A673 (cell line): ENCODE data around the gene SPIN1. TPM values are rescaled to one million over a fixed set of nuclear protein-coding genes. Genes with fewer than 3 reads are reported as not detected.

Experiments used
- BruUV-seq: library from RNA; stranded (reverse); fragments of 400-500 nt; replicated peaks from 2 replicates; lab custom pipeline; 2021; lab: Mats Ljungman, UMichigan
- CTCF ChIA-PET: fragments of 300-600 bp; sonication (Branson Sonifier 250); formaldehyde crosslinking; loops from one replicate; lab custom pipeline; 2022; ENCODE audit warnings: antibody characterized with exemption; lab: Charles Lee
- POLR2A ChIA-PET: fragments of 300-600 bp; sonication (Branson Sonifier 250); formaldehyde crosslinking; loops from one replicate; lab custom pipeline; 2022; ENCODE audit warnings: antibody characterized with exemption; ENCODE audit not compliant: low non-redundant PET; lab: Charles Lee
- DNase-seq: peaks from one replicate; pipeline ENCODE4 v3.0.0-alpha.2; 2015; ENCODE audit warnings: low spot score
- H3K27ac ChIP-seq: fragments of 200-600 bp; sonication (generic); 2 replicates; pipeline ENCODE4 v1.5.1; 2016; ENCODE audit warnings: mixed run types, low read depth, mild to moderate bottlenecking, mixed read lengths, antibody characterized with exemption, low read length; ENCODE audit not compliant: poor library complexity, severe bottlenecking
- H3K27me3 ChIP-seq: fragments of 200-600 bp; sonication (generic); replicated peaks from 2 replicates; pipeline ENCODE4 v1.6.1; 2017; ENCODE audit warnings: mixed run types, low read depth, mild to moderate bottlenecking, mixed read lengths, antibody characterized with exemption, low read length; ENCODE audit not compliant: insufficient read depth, poor library complexity
- H3K36me3 ChIP-seq: fragments of 200-600 bp; sonication (generic); 2 replicates; pipeline ENCODE4 v1.6.1; 2016; ENCODE audit warnings: mixed run types, mild to moderate bottlenecking, mixed read lengths, antibody characterized with exemption, low read length; ENCODE audit not compliant: insufficient read depth, poor library complexity, severe bottlenecking
- H3K4me1 ChIP-seq: fragments of 200-600 bp; sonication (generic); 2 replicates; pipeline ENCODE4 v1.6.1; 2017; ENCODE audit warnings: mixed run types, mild to moderate bottlenecking, mixed read lengths, antibody characterized with exemption, low read length; ENCODE audit not compliant: insufficient read depth, poor library complexity, severe bottlenecking
- H3K4me3 ChIP-seq: fragments of 200-600 bp; sonication (generic); 2 replicates; pipeline ENCODE4 v1.5.1; 2016; ENCODE audit warnings: low read depth, mixed run types, mild to moderate bottlenecking, mixed read lengths, low read length; ENCODE audit not compliant: poor library complexity, severe bottlenecking
- H3K9me3 ChIP-seq: fragments of 200-600 bp; sonication (generic); 2 replicates; pipeline ENCODE4 v1.6.1; 2016; ENCODE audit warnings: mixed run types, low read depth, mild to moderate bottlenecking, mixed read lengths, antibody characterized with exemption, low read length; ENCODE audit not compliant: poor library complexity, severe bottlenecking
- CTCF ChIP-seq: fragments of 300-800, 200-600 bp; sonication (generic); conservative IDR thresholded peaks from 2 replicates; pipeline ENCODE4 v1.5.1; 2017; ENCODE audit warnings: low read depth, mild to moderate bottlenecking, antibody characterized with exemption, low read length, moderate library complexity, mixed read lengths
- EZH2 ChIP-seq: fragments of 200-600 bp; sonication (generic); IDR thresholded peaks from 2 replicates; pipeline ENCODE4 v1.6.1; 2017; ENCODE audit warnings: borderline replicate concordance, low read depth, mild to moderate bottlenecking, mixed read lengths, antibody characterized with exemption, low read length; ENCODE audit not compliant: poor library complexity, severe bottlenecking
- intact Hi-C: fragments of 100-400 bp; cut with micrococcal nuclease; formaldehyde crosslinking; loops from one replicate; pipeline ENCODE4 v1.10.0; 2022; ENCODE audit not compliant: unreplicated experiment
- total RNA-seq: library from RNA; stranded (reverse); gene quantifications from 2 replicates; pipeline ENCODE4 v1.2.3, GENCODE V29; 2021

The SPIN1 gene
- total RNA-seq, 1 experiment from 2014 or later: 157 TPM

GRCh38 chr9:88358723-88359122, 29.5 kb upstream of the SPIN1 start:
- Histone ChIP-seq H3K9me3 (no peaks in the 10 kb centered on the region), H3K27me3 (no peaks in the 10 kb centered on the region), H3K36me3 (no peaks in the 10 kb centered on the region), H3K4me3 (no peak overlapping the region), H3K27ac (no peak overlapping the region), H3K4me1 (no peaks in the 10 kb centered on the region)
- no peak for DNase-seq
- TF ChIP-seq EZH2 (no peak), CTCF (no peak)
- intact Hi-C loops: no loop called here
- BruUV-seq: no TSS peak
- POLR2A ChIA-PET: no interaction called here
- CTCF ChIA-PET: no interaction called here

GRCh38 chr9:88359974-88360373, 28.3 kb upstream of the SPIN1 start:
- BruUV-seq: no TSS peak
- H3K36me3 ChIP-seq: no peaks in the 10 kb centered on the region
- ChIA-PET CTCF (no interaction called here), POLR2A (no interaction called here)
- H3K27me3 ChIP-seq: no peaks in the 10 kb centered on the region
- no peak overlapping the region for H3K4me3 ChIP-seq
- H3K4me1 ChIP-seq: no peaks in the 10 kb centered on the region
- TF ChIP-seq CTCF (no peak), EZH2 (no peak)
- intact Hi-C loops: no loop called here
- no peak for DNase-seq
- H3K9me3 ChIP-seq: no peaks in the 10 kb centered on the region
- H3K27ac ChIP-seq: no peak overlapping the region

GRCh38 chr9:88362681-88363080, 25.6 kb upstream of the SPIN1 start:
- Histone ChIP-seq H3K27ac (no peak overlapping the region), H3K4me1 (no peaks in the 10 kb centered on the region), H3K9me3 (no peaks in the 10 kb centered on the region), H3K36me3 (no peaks in the 10 kb centered on the region), H3K27me3 (no peaks in the 10 kb centered on the region), H3K4me3 (no peak overlapping the region)
- no peak for DNase-seq
- ChIA-PET POLR2A (no interaction called here), CTCF (no interaction called here)
- intact Hi-C loops: no loop called here
- BruUV-seq: no TSS peak
- TF ChIP-seq CTCF (no peak), EZH2 (no peak)
